OCI-LY1 (cell line): Measurements from ENCODE around the gene NUTM2E.
"Not testable (repeated sequence)": the region's sequence is repeated elsewhere in the genome, so short reads cannot be mapped to it uniquely, and the experiment has no call there.

Source experiments
- CTCF ChIP-seq: fragments of 200-600 bp; sonication (generic), shearing (Covaris generic); IDR thresholded peaks from 2 replicates; pipeline ENCODE4 v1.5.1; 2017; ENCODE audit warnings: mild to moderate bottlenecking, antibody characterized with exemption, low read length, moderate library complexity, mixed read lengths
- EZH2 ChIP-seq: fragments of 200-600 bp; sonication (generic), shearing (Covaris generic); IDR thresholded peaks from 2 replicates; pipeline ENCODE4 v1.8.0; 2017; ENCODE audit warnings: borderline replicate concordance, mixed run types, mild to moderate bottlenecking, antibody characterized with exemption, low read length, moderate library complexity, mixed read lengths

DNA sequence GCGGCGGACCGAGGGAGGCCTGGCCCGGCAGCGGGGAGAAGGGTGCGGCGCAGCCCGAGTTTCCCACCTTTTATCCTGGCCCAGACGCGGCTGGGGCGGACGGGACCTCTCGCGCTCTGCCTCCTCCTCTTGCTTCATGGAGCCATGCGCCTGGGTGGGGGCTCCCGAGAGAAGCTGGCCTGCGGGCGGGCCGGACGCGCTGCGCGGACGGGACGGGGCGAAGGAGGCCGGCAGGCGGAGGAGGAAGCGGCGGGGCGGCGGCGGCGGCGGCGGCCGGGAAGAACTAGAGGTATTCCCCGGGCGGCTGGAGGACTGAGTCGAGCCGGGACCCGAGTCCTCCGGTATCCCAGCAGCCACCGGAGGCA lies 426 bp upstream of the NUTM2E start:
- TF ChIP-seq CTCF, EZH2: not testable (repeated sequence)
